Liver (tissue), 3 donors: Measurements from ENCODE around the gene GAPVD1.

ENCODE experiments used
- EGR1 ChIP-seq, 2 donors: IDR thresholded peaks; 2 replicates each; pipeline ENCODE4 v1.6.1; 2016 to 2018; ENCODE audit warnings: antibody characterized with exemption in 2 of 2, low read depth in 2 of 2
- FOXA1 ChIP-seq: IDR thresholded peaks from 2 replicates; pipeline ENCODE4 v1.6.1; 2016; ENCODE audit warnings: antibody characterized with exemption
- FOXA2 ChIP-seq: IDR thresholded peaks from 2 replicates; pipeline ENCODE4 v1.6.1; 2016; ENCODE audit warnings: antibody characterized with exemption
- GABPA ChIP-seq, 2 donors: IDR thresholded peaks in 1 of 2; conservative IDR thresholded peaks in 1 of 2; 2 replicates each; pipeline ENCODE4 v1.6.1; 2016; ENCODE audit warnings: antibody characterized with exemption in 2 of 2, mild to moderate bottlenecking in 1 of 2, moderate library complexity in 1 of 2
- RXRA ChIP-seq, 2 donors: IDR thresholded peaks; 2 replicates each; pipeline ENCODE4 v1.6.1; 2017 to 2018; ENCODE audit warnings: antibody characterized with exemption in 2 of 2, mild to moderate bottlenecking in 1 of 2
- SP1 ChIP-seq: IDR thresholded peaks from 2 replicates; pipeline ENCODE4 v1.6.1; 2018; ENCODE audit warnings: antibody characterized with exemption, mild to moderate bottlenecking
- TAF1 ChIP-seq: conservative IDR thresholded peaks from 2 replicates; pipeline ENCODE4 v1.6.1; 2016; ENCODE audit warnings: antibody characterized with exemption, mild to moderate bottlenecking
- YY1 ChIP-seq: IDR thresholded peaks from 2 replicates; pipeline ENCODE4 v1.6.1; 2016; ENCODE audit warnings: antibody characterized with exemption, mild to moderate bottlenecking
- TF ChIP-seq, protein P1 (sequence below): fragments of 150-350 bp; IDR thresholded peaks from 2 replicates; pipeline ENCODE4 v1.5.1; 2017; ENCODE audit warnings: improper control_type of control experiment, low read depth, low read length; ENCODE audit not compliant: missing input control
- TF ChIP-seq, protein P2 (sequence below): IDR thresholded peaks from 2 replicates; pipeline ENCODE4 v1.6.1; 2016; ENCODE audit warnings: antibody characterized with exemption, mild to moderate bottlenecking
- TF ChIP-seq, protein P3 (sequence below): IDR thresholded peaks from 2 replicates; pipeline ENCODE4 v1.6.1; 2016; ENCODE audit warnings: antibody characterized with exemption
- TF ChIP-seq, protein P4 (sequence below): IDR thresholded peaks from 2 replicates; pipeline ENCODE4 v1.6.1; 2016; ENCODE audit warnings: antibody characterized with exemption
- donor health status: healthy.
- donor health status: healthy.

DNA sequence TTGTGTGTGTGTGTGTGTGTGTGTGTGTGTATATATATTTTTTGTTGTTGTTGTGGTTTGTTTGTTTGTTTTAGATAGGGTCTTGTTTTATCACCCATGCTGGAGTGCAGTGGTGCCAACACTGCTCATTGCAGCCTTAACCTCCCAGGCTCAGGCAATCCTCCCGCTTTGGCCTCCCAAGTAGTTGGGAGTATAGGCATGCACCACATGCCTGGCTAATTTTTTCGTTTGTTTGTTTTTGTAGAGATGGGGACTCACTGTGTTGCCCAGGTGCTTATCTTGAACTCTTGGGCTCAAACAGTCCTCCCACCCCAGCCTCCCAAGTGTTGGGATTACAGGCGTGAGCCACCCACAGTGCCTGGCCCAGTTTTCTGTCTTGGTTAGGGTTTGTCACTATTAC, 77.3 kb downstream of the GAPVD1 start:
- TF ChIP-seq, protein P1, sequence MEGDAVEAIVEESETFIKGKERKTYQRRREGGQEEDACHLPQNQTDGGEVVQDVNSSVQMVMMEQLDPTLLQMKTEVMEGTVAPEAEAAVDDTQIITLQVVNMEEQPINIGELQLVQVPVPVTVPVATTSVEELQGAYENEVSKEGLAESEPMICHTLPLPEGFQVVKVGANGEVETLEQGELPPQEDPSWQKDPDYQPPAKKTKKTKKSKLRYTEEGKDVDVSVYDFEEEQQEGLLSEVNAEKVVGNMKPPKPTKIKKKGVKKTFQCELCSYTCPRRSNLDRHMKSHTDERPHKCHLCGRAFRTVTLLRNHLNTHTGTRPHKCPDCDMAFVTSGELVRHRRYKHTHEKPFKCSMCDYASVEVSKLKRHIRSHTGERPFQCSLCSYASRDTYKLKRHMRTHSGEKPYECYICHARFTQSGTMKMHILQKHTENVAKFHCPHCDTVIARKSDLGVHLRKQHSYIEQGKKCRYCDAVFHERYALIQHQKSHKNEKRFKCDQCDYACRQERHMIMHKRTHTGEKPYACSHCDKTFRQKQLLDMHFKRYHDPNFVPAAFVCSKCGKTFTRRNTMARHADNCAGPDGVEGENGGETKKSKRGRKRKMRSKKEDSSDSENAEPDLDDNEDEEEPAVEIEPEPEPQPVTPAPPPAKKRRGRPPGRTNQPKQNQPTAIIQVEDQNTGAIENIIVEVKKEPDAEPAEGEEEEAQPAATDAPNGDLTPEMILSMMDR: no peak
- TF ChIP-seq, protein P2, sequence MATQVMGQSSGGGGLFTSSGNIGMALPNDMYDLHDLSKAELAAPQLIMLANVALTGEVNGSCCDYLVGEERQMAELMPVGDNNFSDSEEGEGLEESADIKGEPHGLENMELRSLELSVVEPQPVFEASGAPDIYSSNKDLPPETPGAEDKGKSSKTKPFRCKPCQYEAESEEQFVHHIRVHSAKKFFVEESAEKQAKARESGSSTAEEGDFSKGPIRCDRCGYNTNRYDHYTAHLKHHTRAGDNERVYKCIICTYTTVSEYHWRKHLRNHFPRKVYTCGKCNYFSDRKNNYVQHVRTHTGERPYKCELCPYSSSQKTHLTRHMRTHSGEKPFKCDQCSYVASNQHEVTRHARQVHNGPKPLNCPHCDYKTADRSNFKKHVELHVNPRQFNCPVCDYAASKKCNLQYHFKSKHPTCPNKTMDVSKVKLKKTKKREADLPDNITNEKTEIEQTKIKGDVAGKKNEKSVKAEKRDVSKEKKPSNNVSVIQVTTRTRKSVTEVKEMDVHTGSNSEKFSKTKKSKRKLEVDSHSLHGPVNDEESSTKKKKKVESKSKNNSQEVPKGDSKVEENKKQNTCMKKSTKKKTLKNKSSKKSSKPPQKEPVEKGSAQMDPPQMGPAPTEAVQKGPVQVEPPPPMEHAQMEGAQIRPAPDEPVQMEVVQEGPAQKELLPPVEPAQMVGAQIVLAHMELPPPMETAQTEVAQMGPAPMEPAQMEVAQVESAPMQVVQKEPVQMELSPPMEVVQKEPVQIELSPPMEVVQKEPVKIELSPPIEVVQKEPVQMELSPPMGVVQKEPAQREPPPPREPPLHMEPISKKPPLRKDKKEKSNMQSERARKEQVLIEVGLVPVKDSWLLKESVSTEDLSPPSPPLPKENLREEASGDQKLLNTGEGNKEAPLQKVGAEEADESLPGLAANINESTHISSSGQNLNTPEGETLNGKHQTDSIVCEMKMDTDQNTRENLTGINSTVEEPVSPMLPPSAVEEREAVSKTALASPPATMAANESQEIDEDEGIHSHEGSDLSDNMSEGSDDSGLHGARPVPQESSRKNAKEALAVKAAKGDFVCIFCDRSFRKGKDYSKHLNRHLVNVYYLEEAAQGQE: no peak
- no peak for TF ChIP-seq GABPA (IDR thresholded peaks at IDR 0.05 in 1 of 2, conservative IDR thresholded peaks at IDR 0.05 in 1 of 2)
- TF ChIP-seq, protein P3, sequence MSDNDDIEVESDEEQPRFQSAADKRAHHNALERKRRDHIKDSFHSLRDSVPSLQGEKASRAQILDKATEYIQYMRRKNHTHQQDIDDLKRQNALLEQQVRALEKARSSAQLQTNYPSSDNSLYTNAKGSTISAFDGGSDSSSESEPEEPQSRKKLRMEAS: no peak
- TF ChIP-seq FOXA2: no peak
- no peak for TF ChIP-seq EGR1 (IDR thresholded peaks at IDR 0.05; ENCODE audit: low read depth in 2 of 2)
- no peak for TF ChIP-seq SP1
- TF ChIP-seq, protein P4, sequence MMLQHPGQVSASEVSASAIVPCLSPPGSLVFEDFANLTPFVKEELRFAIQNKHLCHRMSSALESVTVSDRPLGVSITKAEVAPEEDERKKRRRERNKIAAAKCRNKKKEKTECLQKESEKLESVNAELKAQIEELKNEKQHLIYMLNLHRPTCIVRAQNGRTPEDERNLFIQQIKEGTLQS: no peak
- TF ChIP-seq TAF1: no peak
- no peak for TF ChIP-seq YY1
- no peak for TF ChIP-seq RXRA (IDR thresholded peaks at IDR 0.05)
- no peak for TF ChIP-seq FOXA1
